Measurements from ENCODE around the gene USP33. TPM values are rescaled to one million over a fixed set of nuclear protein-coding genes. Genes with fewer than 3 reads are reported as not detected.

USP33 gene
- total RNA-seq, 3 donors from 2014 or later = 57.1 to 65.0 (median 60.6) TPM

DNA sequence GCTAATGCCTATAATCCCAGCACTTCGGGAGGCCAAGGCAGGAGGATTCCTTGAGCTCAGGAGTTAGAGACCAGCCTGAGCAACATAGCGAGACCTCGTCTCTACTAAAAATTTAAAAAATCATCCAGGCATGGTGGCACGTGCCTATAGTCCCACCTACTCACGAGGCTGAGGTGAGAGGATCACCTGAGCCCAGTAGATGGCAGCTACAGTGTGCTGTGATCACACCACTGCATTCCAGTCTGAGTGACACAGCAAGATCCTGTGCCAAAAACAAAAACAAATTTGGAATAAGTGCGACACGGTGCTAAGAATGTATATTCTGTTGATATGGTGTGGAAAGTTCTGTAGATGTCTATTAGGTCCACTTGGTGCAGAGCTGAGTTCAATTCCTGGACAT lies 15.1 kb downstream of the USP33 start:
- ATAC-seq (no peak), DNase-seq (no peak)
- H3K9me3 ChIP-seq = no peaks in the 10 kb centered on the region
- intact Hi-C loops (cut with DNase I, micrococcal nuclease) = no loop called here
- H3K36me3 ChIP-seq (ENCODE audit: low read depth) = no peaks in the 10 kb centered on the region
- TF ChIP-seq, protein P1, sequence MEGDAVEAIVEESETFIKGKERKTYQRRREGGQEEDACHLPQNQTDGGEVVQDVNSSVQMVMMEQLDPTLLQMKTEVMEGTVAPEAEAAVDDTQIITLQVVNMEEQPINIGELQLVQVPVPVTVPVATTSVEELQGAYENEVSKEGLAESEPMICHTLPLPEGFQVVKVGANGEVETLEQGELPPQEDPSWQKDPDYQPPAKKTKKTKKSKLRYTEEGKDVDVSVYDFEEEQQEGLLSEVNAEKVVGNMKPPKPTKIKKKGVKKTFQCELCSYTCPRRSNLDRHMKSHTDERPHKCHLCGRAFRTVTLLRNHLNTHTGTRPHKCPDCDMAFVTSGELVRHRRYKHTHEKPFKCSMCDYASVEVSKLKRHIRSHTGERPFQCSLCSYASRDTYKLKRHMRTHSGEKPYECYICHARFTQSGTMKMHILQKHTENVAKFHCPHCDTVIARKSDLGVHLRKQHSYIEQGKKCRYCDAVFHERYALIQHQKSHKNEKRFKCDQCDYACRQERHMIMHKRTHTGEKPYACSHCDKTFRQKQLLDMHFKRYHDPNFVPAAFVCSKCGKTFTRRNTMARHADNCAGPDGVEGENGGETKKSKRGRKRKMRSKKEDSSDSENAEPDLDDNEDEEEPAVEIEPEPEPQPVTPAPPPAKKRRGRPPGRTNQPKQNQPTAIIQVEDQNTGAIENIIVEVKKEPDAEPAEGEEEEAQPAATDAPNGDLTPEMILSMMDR (IDR thresholded peaks at IDR 0.05) = no peak
- H3K4me1 ChIP-seq (ENCODE audit: low read depth) = no peaks in the 10 kb centered on the region
- H3K4me3 ChIP-seq = no peak overlapping the region

DNA sequence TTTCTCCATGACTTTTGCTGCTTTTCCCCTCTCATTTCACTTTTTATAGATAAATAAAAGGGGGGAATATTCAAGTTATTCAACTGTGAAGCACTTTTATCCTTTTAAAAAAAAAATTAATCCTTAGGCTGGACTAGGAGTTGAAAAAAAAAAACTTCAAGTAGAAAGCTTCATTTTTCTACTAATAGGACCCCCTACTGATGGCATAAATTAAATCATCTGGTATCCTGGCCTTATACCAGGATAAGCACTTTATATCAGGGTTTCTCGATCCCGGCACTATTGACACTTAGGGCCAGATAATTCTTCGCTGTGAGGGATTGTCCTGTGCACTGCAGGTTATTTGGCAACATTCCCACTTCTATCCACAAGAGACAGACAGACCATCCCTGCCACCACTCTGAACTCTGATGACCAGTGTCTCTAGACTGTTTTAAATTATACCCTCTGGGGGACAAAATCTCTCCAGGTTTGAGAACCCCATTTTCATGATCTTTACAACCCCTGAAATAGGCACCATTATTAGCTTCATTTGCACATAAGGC lies 17.6 kb downstream of the USP33 start:
- no peak for DNase-seq
- Histone ChIP-seq H3K9me3 (no peaks in the 10 kb centered on the region), H3K4me3 (no peak overlapping the region), H3K4me1 (ENCODE audit: low read depth) (no peaks in the 10 kb centered on the region), H3K36me3 (ENCODE audit: low read depth) (no peaks in the 10 kb centered on the region)
- TF ChIP-seq, protein P1 (IDR thresholded peaks at IDR 0.05) = no peak
- intact Hi-C loops (cut with DNase I, micrococcal nuclease) = no loop called here
- no peak for ATAC-seq

DNA sequence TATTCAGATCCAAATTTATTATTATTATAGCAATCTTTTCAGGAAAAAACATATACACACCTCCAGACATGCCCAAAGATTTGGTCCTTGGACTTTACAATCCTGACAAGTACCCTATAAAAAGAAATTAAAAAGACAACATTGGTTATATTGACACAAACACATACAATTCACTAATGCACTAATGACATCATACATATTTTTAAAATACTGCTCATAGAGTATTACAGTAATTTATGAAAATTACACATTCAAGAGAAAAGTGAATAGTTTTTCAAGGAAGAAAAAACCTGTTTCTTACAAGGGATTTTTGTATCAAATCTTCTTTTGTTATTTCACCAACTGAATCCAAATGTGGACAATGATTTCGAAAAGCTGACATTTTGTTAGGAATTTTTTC lies 18.3 kb downstream of the USP33 start:
- Histone ChIP-seq H3K4me3 (no peak overlapping the region), H3K4me1 (ENCODE audit: low read depth) (no peaks in the 10 kb centered on the region), H3K9me3 (no peaks in the 10 kb centered on the region), H3K36me3 (ENCODE audit: low read depth) (no peaks in the 10 kb centered on the region)
- DNase-seq (no peak), ATAC-seq (no peak)
- TF ChIP-seq, protein P1 (IDR thresholded peaks at IDR 0.05) = no peak
- intact Hi-C loops (cut with DNase I, micrococcal nuclease) = no loop called here

DNA sequence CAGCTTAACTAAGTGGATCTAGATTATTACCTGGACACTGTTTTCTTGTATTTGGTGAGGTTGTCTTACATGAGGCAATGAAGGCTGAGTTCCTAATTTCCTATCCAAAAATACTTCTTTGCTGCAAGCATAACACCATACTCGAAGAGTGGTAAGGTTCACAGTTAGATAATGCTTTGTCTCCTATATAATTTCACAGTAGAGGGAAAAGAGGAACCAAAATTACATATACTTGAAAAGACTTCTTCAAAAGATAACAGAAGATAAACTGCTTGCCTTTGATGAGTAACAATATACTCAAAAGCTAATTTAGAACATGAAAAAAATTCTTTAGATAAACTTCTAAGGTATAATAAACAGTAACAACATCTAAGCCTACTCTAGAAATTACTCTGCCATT lies 20.4 kb downstream of the USP33 start:
- ATAC-seq (no peak), DNase-seq (no peak)
- no peak overlapping the region for H3K4me3 ChIP-seq
- no peaks in the 10 kb centered on the region for H3K9me3 ChIP-seq
- TF ChIP-seq, protein P1 (IDR thresholded peaks at IDR 0.05) = no peak
- intact Hi-C loops (cut with DNase I, micrococcal nuclease) = no loop called here
- no peaks in the 10 kb centered on the region for H3K36me3 ChIP-seq (ENCODE audit: low read depth)
- H3K4me1 ChIP-seq (ENCODE audit: low read depth) = no peaks in the 10 kb centered on the region

DNA sequence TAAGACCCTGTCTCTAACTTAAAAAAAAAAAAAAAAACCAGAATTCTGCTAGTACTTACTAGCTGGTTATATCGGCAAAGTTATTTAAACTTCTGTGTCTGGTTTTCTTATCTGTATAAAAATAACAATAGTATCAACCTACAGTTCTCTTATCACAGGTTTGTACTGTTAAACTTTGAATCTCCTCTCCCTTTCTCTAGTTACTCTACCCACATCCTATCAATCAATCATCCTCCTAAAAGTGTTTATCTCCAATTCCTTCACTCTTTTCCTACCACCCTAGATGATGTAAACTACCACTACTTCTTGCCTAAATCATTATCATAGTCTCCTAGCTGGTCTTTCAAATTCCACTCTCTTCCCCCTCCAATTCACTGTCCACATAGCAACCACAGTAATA lies 27.6 kb downstream of the USP33 start:
- no peak for DNase-seq
- TF ChIP-seq, protein P1 (IDR thresholded peaks at IDR 0.05) = no peak
- no peaks in the 10 kb centered on the region for H3K9me3 ChIP-seq
- no peak overlapping the region for H3K4me3 ChIP-seq
- no peak for ATAC-seq
- H3K36me3 ChIP-seq (ENCODE audit: low read depth) = no peaks in the 10 kb centered on the region
- intact Hi-C loops (cut with DNase I, micrococcal nuclease) = no loop called here
- H3K4me1 ChIP-seq (ENCODE audit: low read depth) = no peaks in the 10 kb centered on the region

DNA sequence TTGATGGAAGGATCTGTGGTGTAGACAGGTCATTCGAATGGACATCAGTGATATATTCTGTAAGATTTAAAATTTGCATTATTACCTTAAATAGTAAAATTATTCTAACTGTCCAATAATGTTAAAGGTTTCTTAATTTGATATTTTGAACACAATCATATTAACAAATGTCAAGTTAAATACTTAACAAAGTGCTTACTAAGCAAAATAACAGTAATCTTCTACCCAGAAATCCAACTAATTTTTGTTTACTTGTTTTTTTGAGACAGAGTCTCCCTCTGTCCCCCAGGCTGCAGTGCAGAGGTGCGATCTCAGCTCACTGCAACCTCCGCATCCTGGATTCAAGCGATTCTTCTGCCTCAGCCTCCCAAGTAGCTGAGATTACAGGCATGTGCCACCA lies 33.9 kb downstream of the USP33 start:
- no peak overlapping the region for H3K4me3 ChIP-seq
- no peak for ATAC-seq
- no peaks in the 10 kb centered on the region for H3K36me3 ChIP-seq (ENCODE audit: low read depth)
- intact Hi-C loops (cut with DNase I, micrococcal nuclease) = no loop called here
- TF ChIP-seq, protein P1 (IDR thresholded peaks at IDR 0.05) = no peak
- DNase-seq = no peak
- no peaks in the 10 kb centered on the region for H3K4me1 ChIP-seq (ENCODE audit: low read depth)
- H3K9me3 ChIP-seq = no peaks in the 10 kb centered on the region
